HepG2 (cell line): ENCODE data around the gene SSBP1. TPM values are rescaled to one million over a fixed set of nuclear protein-coding genes. Genes with fewer than 3 reads are reported as not detected.

ENCODE experiments used
- ARHGAP35 ChIP-seq: sonication (generic); formaldehyde crosslinking; IDR thresholded peaks from 2 replicates; pipeline ENCODE4 v1.9.0; 2022; ENCODE audit warnings: mild to moderate bottlenecking, inconsistent platforms, moderate library complexity, missing genetic modification reagents, borderline replicate concordance
- CEBPB ChIP-seq: IDR thresholded peaks from 2 replicates; pipeline ENCODE4 v1.6.1; 2011; ENCODE audit warnings: low read depth, low read length, improper control_type of control experiment, borderline replicate concordance
- DNMT3B ChIP-seq: conservative IDR thresholded peaks from 2 replicates; pipeline ENCODE4 v1.6.1; 2016; ENCODE audit warnings: missing biosample characterization, control low read depth
- FLYWCH1 ChIP-seq: sonication (generic); formaldehyde crosslinking; IDR thresholded peaks from 2 replicates; pipeline ENCODE4 v1.8.1; 2023; ENCODE audit warnings: mild to moderate bottlenecking, missing genetic modification reagents
- HHEX ChIP-seq: IDR thresholded peaks from 2 replicates; pipeline ENCODE4 v1.6.1; 2016; ENCODE audit warnings: control low read depth
- HOXA5 ChIP-seq: sonication (generic); formaldehyde crosslinking; IDR thresholded peaks from 2 replicates; pipeline ENCODE4 v1.4.0; 2020; ENCODE audit warnings: missing genetic modification reagents
- JUND ChIP-seq: sonication (generic); formaldehyde crosslinking; IDR thresholded peaks from 2 replicates; pipeline ENCODE4 v1.8.0; 2022; ENCODE audit warnings: mild to moderate bottlenecking, missing genetic modification reagents
- PAX8 ChIP-seq: sonication (generic); formaldehyde crosslinking; IDR thresholded peaks from 2 replicates; pipeline ENCODE4 v1.8.0; 2022; ENCODE audit warnings: mild to moderate bottlenecking, missing genetic modification reagents, borderline replicate concordance
- SMARCC2 ChIP-seq: fragments of 450-650 bp; IDR thresholded peaks from 2 replicates; pipeline ENCODE4 v1.6.1; 2017; ENCODE audit warnings: antibody characterized with exemption, mild to moderate bottlenecking
- SMYD3 ChIP-seq: sonication (generic); formaldehyde crosslinking; IDR thresholded peaks from 2 replicates; pipeline ENCODE4 v1.8.1; 2023; ENCODE audit warnings: mild to moderate bottlenecking, missing genetic modification reagents
- TAF1 ChIP-seq: sonication (generic); formaldehyde crosslinking; IDR thresholded peaks from 2 replicates; pipeline ENCODE4 v1.4.0; 2020; ENCODE audit warnings: missing genetic modification reagents
- ZNF207 ChIP-seq: fragments of 450-650 bp; IDR thresholded peaks from 2 replicates; pipeline ENCODE4 v1.6.1; 2016; ENCODE audit warnings: antibody characterized with exemption, borderline replicate concordance
- ZNF253 ChIP-seq: sonication (generic); formaldehyde crosslinking; IDR thresholded peaks from 2 replicates; pipeline ENCODE4 v1.8.0; 2022; ENCODE audit warnings: mild to moderate bottlenecking, missing genetic modification reagents, borderline replicate concordance
- ZNF282 ChIP-seq: fragments of 450-650 bp; IDR thresholded peaks from 2 replicates; pipeline ENCODE4 v1.6.1; 2018; ENCODE audit not compliant: partially characterized antibody
- ZNF430 ChIP-seq: sonication (generic); formaldehyde crosslinking; IDR thresholded peaks from 2 replicates; pipeline ENCODE4 v1.9.0; 2021; ENCODE audit warnings: mild to moderate bottlenecking, missing genetic modification reagents
- ZNF670 ChIP-seq: sonication (generic); formaldehyde crosslinking; IDR thresholded peaks from 2 replicates; pipeline ENCODE4 v1.8.0; 2022; ENCODE audit warnings: mild to moderate bottlenecking, missing genetic modification reagents, borderline replicate concordance
- ZNF678 ChIP-seq: sonication (generic); formaldehyde crosslinking; IDR thresholded peaks from 2 replicates; pipeline ENCODE4 v1.4.0; 2020; ENCODE audit warnings: mild to moderate bottlenecking, missing genetic modification reagents
- ZNF841 ChIP-seq: sonication (generic); formaldehyde crosslinking; IDR thresholded peaks from 2 replicates; pipeline ENCODE4 v1.8.1; 2023; ENCODE audit warnings: missing genetic modification reagents, borderline replicate concordance
- polyA plus RNA-seq, 8 experiments: library from polyadenylated mRNA; depleted of rRNA in 3 of 8; stranded (reverse) in 7 of 8; unstranded in 1 of 8; fragments of >200 nt; fragmentation: Illumina TruSeq in 4 of 8; extraction: Trizol in 4 of 8; gene quantifications; 2 replicates each; pipeline versions ENCODE4 v1.2.1 to v1.2.3, GENCODE V29; 2011 to 2016; ENCODE audit warnings: low read depth in 4 of 8, missing spikeins in 1 of 8, mixed read lengths in 1 of 8; ENCODE audit not compliant: insufficient read depth in 1 of 8
- total RNA-seq, 5 experiments: library from RNA; depleted of rRNA; stranded (reverse); fragments of >200 nt; fragmentation: Illumina TruSeq; extraction: Trizol; gene quantifications; 2 replicates each; pipeline ENCODE4 v1.2.3, GENCODE V29; 2016; ENCODE audit warnings: low read depth in 1 of 5
- TF ChIP-seq, protein P1 (sequence below): sonication (generic); formaldehyde crosslinking; IDR thresholded peaks from 2 replicates; pipeline ENCODE4 v1.4.0; 2020; ENCODE audit warnings: missing genetic modification reagents, borderline replicate concordance
- TF ChIP-seq, protein P2 (sequence below): IDR thresholded peaks from 2 replicates; pipeline ENCODE4 v1.6.1; 2016; ENCODE audit warnings: low read depth, borderline replicate concordance
- TF ChIP-seq, protein P3 (sequence below): sonication (generic); formaldehyde crosslinking; conservative IDR thresholded peaks from 2 replicates; pipeline ENCODE4 v1.4.0; 2020; ENCODE audit warnings: missing genetic modification reagents
- TF ChIP-seq, protein P4 (sequence below): sonication (generic); formaldehyde crosslinking; IDR thresholded peaks from 2 replicates; pipeline ENCODE4 v1.8.0; 2022; ENCODE audit warnings: missing genetic modification reagents, mild to moderate bottlenecking, moderate library complexity, borderline replicate concordance
- TF ChIP-seq, protein P5 (sequence below): sonication (generic); formaldehyde crosslinking; conservative IDR thresholded peaks from 2 replicates; pipeline ENCODE4 v1.5.0; 2020; ENCODE audit warnings: missing genetic modification reagents
- TF ChIP-seq, protein P6 (sequence below): sonication (generic); IDR thresholded peaks from 2 replicates; pipeline ENCODE4 v1.6.1; 2016; ENCODE audit warnings: low read depth, borderline replicate concordance

Gene SSBP1
- total and polyA plus RNA-seq, 2 of the 13 experiments (the other 11 are each of a cell fraction or from before 2014, with no cell fraction given) = 64.4 to 254 TPM

DNA sequence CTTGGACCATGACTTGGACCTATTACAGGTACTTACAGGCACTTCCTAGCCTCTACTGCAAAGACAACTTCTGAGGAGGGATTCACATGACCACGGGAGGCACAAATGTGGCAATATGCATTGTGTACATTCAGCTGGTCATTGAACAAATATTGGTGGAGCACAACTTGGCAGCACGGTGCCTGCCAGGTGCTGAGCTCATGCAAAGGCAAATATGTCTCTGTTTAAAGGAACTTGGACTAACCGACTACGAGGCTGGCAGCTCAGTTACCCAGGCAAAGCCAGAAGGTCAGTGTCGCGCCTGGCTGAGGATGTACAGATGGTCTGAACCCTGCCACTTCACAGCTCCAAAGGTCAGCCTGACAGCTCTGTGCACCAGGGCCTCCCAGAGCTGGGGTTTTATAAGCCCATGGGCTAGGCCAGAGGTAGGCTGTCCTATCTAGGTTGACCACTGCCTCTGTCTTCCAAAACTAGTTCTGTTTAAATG lies 42.3 kb upstream of the SSBP1 start (continued):
- TF ChIP-seq ZNF841 (CRISPR knock-in tag) (no peak), ZNF430 (no peak), FLYWCH1 (no peak), DNMT3B (no peak), TAF1 (CRISPR knock-in tag) (no peak), ZNF282 (no peak), HOXA5 (CRISPR knock-in tag) (no peak), SMARCC2 (no peak), JUND (peak; percentile 56; the same call in 1 of the 2 replicates), ZNF253 (CRISPR knock-in tag) (no peak), ZNF678 (CRISPR knock-in tag) (no peak), SMYD3 (CRISPR knock-in tag) (no peak), ZNF670 (peak; percentile 67; the same call in 1 of the 2 replicates), CEBPB (peak; percentile 89), ARHGAP35 (CRISPR knock-in tag) (0 out of 2 replicates have a peak, but pooled peaks have one; percentile 59), HHEX (CRISPR knock-in tag) (no peak), ZNF207 (no peak), PAX8 (no peak)
- TF ChIP-seq, protein P1, sequence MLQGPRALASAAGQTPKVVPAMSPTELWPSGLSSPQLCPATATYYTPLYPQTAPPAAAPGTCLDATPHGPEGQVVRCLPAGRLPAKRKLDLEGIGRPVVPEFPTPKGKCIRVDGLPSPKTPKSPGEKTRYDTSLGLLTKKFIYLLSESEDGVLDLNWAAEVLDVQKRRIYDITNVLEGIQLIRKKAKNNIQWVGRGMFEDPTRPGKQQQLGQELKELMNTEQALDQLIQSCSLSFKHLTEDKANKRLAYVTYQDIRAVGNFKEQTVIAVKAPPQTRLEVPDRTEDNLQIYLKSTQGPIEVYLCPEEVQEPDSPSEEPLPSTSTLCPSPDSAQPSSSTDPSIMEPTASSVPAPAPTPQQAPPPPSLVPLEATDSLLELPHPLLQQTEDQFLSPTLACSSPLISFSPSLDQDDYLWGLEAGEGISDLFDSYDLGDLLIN (CRISPR knock-in tag) = no peak
- TF ChIP-seq, protein P2, sequence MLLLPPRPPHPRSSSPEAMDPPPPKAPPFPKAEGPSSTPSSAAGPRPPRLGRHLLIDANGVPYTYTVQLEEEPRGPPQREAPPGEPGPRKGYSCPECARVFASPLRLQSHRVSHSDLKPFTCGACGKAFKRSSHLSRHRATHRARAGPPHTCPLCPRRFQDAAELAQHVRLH (CRISPR knock-in tag) = 0 out of 2 replicates have a peak, but pooled peaks have one; percentile 22
- TF ChIP-seq, protein P3, sequence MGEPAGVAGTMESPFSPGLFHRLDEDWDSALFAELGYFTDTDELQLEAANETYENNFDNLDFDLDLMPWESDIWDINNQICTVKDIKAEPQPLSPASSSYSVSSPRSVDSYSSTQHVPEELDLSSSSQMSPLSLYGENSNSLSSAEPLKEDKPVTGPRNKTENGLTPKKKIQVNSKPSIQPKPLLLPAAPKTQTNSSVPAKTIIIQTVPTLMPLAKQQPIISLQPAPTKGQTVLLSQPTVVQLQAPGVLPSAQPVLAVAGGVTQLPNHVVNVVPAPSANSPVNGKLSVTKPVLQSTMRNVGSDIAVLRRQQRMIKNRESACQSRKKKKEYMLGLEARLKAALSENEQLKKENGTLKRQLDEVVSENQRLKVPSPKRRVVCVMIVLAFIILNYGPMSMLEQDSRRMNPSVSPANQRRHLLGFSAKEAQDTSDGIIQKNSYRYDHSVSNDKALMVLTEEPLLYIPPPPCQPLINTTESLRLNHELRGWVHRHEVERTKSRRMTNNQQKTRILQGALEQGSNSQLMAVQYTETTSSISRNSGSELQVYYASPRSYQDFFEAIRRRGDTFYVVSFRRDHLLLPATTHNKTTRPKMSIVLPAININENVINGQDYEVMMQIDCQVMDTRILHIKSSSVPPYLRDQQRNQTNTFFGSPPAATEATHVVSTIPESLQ (CRISPR knock-in tag) = no peak
- TF ChIP-seq, protein P4, sequence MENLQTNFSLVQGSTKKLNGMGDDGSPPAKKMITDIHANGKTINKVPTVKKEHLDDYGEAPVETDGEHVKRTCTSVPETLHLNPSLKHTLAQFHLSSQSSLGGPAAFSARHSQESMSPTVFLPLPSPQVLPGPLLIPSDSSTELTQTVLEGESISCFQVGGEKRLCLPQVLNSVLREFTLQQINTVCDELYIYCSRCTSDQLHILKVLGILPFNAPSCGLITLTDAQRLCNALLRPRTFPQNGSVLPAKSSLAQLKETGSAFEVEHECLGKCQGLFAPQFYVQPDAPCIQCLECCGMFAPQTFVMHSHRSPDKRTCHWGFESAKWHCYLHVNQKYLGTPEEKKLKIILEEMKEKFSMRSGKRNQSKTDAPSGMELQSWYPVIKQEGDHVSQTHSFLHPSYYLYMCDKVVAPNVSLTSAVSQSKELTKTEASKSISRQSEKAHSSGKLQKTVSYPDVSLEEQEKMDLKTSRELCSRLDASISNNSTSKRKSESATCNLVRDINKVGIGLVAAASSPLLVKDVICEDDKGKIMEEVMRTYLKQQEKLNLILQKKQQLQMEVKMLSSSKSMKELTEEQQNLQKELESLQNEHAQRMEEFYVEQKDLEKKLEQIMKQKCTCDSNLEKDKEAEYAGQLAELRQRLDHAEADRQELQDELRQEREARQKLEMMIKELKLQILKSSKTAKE (CRISPR knock-in tag) = peak; percentile 54
- TF ChIP-seq, protein P5, sequence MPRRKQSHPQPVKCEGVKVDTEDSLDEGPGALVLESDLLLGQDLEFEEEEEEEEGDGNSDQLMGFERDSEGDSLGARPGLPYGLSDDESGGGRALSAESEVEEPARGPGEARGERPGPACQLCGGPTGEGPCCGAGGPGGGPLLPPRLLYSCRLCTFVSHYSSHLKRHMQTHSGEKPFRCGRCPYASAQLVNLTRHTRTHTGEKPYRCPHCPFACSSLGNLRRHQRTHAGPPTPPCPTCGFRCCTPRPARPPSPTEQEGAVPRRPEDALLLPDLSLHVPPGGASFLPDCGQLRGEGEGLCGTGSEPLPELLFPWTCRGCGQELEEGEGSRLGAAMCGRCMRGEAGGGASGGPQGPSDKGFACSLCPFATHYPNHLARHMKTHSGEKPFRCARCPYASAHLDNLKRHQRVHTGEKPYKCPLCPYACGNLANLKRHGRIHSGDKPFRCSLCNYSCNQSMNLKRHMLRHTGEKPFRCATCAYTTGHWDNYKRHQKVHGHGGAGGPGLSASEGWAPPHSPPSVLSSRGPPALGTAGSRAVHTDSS (CRISPR knock-in tag) = no peak
- TF ChIP-seq, protein P6, sequence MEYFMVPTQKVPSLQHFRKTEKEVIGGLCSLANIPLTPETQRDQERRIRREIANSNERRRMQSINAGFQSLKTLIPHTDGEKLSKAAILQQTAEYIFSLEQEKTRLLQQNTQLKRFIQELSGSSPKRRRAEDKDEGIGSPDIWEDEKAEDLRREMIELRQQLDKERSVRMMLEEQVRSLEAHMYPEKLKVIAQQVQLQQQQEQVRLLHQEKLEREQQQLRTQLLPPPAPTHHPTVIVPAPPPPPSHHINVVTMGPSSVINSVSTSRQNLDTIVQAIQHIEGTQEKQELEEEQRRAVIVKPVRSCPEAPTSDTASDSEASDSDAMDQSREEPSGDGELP = peak; percentile 97
